ENCODE measurements around the gene IMPDH1.

Gene IMPDH1

DNA sequence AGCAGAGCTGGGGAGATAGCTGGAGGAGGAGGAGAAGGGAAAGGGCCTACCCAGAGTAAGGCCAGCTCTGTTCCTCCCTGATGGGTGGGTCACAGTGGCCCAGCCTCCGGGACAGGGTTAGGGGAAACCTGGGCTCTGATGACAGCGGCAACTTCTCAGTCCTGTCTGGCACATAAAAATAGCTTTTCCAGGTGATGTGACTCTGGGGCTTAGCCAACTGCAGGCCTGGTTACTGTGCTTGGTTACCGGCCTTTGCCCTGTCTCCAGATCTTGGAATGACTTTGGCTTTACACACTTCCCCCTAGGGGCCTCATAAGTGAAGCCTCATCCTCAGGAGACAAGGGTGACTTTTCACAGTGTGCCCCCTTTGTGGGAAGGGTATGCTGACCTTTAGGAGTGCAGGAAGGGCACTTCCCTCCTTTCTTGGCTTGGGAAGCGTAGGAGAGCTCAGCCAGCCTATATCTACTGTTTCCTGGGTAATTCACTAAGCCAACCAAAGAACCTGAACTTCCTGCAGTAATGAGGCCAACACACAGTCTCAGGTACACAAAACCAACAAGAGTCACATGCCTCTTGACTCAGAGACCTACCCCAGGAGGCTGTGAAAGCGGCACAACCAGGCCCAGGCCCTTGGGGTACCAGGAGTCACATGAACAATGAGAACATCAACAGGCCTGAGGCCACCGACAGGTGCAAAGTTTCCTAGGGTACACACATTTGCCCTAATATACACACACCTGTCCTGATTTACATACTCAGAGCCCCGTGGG, 34.2 kb upstream of the IMPDH1 start:
- Mint-ChIP-seq H3K36me3 (no peaks in the 10 kb centered on the region), H3K4me1 (no peaks in the 10 kb centered on the region), H3K4me3 (no peak overlapping the region), H3K9me3 (no peaks in the 10 kb centered on the region), H3K27ac (no peak overlapping the region), H3K27me3 (no peaks in the 10 kb centered on the region)

DNA sequence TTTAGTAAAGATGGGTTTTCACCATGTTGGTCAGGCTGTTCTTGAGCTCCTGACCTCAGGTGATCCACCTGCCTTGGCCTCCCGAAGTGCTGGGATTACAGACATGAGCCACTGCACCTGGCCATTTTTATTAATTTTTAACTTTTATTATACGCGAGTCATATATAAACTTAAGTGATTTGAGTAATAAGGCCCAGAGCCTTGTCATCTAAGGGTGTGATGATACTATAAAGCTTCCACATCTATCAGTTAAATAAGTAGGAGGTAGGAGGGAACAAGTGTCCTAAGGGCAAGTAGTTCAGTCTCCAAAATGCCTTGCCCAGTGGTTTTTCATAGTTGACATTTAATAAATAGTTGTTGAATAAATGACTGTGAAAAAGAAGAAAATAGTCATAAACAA, 32.6 kb upstream of the IMPDH1 start:
- no peaks in the 10 kb centered on the region for H3K4me1 Mint-ChIP-seq
- no peaks in the 10 kb centered on the region for H3K9me3 Mint-ChIP-seq
- no peak overlapping the region for H3K4me3 Mint-ChIP-seq
- H3K27me3 Mint-ChIP-seq: no peaks in the 10 kb centered on the region
- no peaks in the 10 kb centered on the region for H3K36me3 Mint-ChIP-seq
- no peak overlapping the region for H3K27ac Mint-ChIP-seq

DNA sequence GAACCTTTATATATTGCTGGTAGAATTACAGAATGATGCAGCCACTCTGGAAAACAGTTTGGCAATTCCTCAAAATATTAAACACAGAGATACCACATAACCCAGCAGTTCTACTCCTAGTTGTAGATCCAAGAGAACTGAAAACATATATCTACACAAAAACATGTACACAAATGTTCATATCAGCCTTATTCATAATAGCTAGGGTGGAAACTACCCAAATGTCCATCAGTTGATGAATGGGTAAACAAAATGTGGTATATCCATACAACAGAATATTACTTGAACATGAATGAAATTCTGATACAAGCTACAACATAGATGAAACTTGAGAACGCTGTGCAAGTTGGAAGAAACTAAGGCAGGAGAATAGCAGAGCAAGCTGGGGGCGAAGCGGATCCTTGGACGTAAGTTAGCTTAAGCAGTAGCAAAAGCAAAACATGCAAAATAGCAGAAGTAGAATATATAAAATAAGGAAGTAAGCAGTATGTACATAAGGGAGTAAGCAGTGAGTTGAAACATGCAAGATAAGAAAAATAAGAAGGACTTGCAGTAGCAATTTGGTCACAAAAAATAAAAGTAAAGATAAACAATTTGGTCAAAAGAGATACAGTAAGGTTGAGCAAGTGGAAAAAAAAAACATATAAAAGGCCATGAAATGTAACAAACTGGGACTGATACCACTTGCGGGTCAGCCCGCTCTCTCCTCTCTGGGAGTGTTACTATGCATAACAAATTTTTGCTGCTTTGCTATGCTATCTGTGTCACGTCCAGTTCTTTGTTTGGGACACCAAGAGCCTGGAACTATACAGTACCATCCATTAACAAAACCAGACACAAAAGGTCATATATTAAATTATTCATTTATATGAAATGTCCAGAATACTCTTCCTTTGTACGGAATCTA, 27.9 kb upstream of the IMPDH1 start:
- Mint-ChIP-seq H3K27ac (no peak overlapping the region), H3K36me3 (no peaks in the 10 kb centered on the region), H3K4me3 (no peak overlapping the region), H3K4me1 (no peaks in the 10 kb centered on the region), H3K27me3 (peaks cover 1% of the 10 kb centered on the region), H3K9me3 (no peaks in the 10 kb centered on the region)

DNA sequence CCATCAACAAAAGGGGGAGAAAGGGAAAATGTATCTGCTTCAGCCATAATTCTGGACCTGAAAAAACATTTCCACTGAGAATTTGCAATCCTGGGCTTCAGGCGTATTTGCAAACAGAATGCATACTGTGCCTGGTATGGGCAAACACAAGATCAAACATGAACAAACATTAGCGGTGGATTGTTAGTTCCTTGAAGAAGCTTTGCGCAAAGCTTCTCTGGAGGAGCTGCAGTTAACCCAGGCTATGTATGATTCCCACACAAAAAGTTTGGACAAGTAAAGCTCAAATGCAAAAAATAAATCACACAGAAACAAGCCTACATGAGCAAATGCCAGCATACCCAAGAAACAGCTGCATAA, 25.5 kb upstream of the IMPDH1 start:
- Mint-ChIP-seq H3K27ac (no peak overlapping the region), H3K4me1 (no peaks in the 10 kb centered on the region), H3K27me3 (peaks cover 1% of the 10 kb centered on the region), H3K4me3 (no peak overlapping the region), H3K9me3 (no peaks in the 10 kb centered on the region), H3K36me3 (no peaks in the 10 kb centered on the region)

- Mint-ChIP-seq H3K9me3 (no peaks in the 10 kb centered on the region), H3K36me3 (no peaks in the 10 kb centered on the region), H3K4me1 (no peaks in the 10 kb centered on the region), H3K27ac (no peak overlapping the region), H3K4me3 (no peak overlapping the region), H3K27me3 (peaks cover 1% of the 10 kb centered on the region)
These were observed 24.9 kb upstream of the IMPDH1 start for GRCh38 chr7:128434413-128435326.

- H3K4me3 Mint-ChIP-seq: no peak overlapping the region
- H3K27ac Mint-ChIP-seq: no peak overlapping the region
- no peaks in the 10 kb centered on the region for H3K9me3 Mint-ChIP-seq
- peaks cover 1% of the 10 kb centered on the region for H3K27me3 Mint-ChIP-seq
- H3K4me1 Mint-ChIP-seq: no peaks in the 10 kb centered on the region
- H3K36me3 Mint-ChIP-seq: no peaks in the 10 kb centered on the region
These were observed 22.0 kb upstream of the IMPDH1 start for GRCh38 chr7:128431754-128432153.

DNA sequence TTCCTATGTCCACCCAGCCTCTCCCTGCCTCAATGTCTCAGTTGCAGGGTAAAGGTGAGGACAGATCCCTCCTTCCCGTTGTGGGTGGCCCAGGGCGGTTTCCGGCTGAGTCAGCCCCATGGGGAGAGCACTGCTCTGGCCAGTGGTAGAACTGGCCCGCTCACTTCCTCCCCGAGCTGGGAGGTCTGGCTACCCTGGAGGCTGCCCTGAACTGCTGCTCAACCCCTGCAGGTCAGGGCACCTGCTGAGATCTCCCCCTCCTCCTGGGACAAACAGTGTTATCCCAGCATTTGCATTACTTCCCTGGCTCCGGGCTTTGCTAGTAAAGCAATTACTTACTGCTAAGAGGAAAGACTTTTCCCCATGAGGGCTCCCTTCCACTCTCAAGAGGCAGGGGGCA, 21.4 kb upstream of the IMPDH1 start:
- Mint-ChIP-seq H3K27ac (no peak overlapping the region), H3K4me3 (no peak overlapping the region), H3K4me1 (no peaks in the 10 kb centered on the region), H3K9me3 (no peaks in the 10 kb centered on the region), H3K36me3 (no peaks in the 10 kb centered on the region), H3K27me3 (peaks cover 1% of the 10 kb centered on the region)

DNA sequence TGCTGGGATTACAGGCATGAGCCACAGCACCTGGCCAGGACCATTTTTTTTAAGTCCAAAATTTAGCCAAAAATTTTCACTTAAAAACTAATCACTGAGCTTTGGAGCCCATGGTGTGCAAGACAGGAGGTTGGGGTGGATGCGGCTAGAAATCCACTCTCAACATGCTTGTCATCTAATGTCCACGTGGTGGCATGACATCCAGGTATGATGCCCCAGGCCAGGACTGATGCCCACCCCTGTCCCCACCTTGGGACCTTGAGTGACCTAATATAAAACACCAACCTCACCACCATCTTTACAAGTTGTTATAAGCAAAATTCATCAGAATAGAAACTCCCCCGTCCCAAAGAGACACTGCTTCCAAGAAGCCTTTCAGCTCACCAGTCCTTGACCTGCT, 20.4 kb upstream of the IMPDH1 start:
- no peak overlapping the region for H3K27ac Mint-ChIP-seq
- no peaks in the 10 kb centered on the region for H3K36me3 Mint-ChIP-seq
- H3K4me1 Mint-ChIP-seq: no peaks in the 10 kb centered on the region
- H3K4me3 Mint-ChIP-seq: no peak overlapping the region
- peaks cover 1% of the 10 kb centered on the region for H3K27me3 Mint-ChIP-seq
- H3K9me3 Mint-ChIP-seq: no peaks in the 10 kb centered on the region

DNA sequence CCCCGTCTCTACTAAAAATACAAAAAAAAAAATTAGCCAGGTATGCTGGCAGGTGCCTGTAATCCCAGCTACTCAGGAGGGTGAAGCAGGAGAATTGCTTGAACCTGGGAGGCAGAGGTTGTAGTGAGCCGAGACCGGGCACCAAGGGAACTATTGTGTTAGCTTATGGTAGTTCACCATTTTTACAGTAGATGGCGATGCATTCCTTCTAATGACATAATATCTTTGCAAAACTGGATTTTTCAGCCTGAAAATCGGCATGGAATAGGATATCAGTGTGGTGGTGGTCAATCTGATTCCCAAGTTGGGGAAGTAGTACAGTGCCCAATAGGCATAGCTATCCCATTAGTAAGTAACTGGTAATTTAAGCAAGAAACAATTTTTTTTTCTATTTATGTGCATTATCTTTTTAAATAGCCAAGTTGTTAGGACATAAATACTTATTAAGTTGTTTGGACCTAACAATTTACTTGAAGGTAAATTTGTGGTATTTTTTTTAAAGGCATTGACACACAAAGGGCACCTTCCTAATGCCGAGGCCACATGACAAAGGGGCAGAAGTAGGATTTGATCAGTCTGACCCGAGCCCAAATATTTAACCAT, 17.6 kb upstream of the IMPDH1 start:
- Mint-ChIP-seq H3K9me3 (no peaks in the 10 kb centered on the region), H3K4me1 (peaks cover 3% of the 10 kb centered on the region), H3K4me3 (no peak overlapping the region), H3K27me3 (no peaks in the 10 kb centered on the region), H3K36me3 (no peaks in the 10 kb centered on the region), H3K27ac (no peak overlapping the region)

- H3K27ac Mint-ChIP-seq: no peak overlapping the region
- H3K36me3 Mint-ChIP-seq: no peaks in the 10 kb centered on the region
- H3K9me3 Mint-ChIP-seq: no peaks in the 10 kb centered on the region
- H3K27me3 Mint-ChIP-seq: no peaks in the 10 kb centered on the region
- peaks cover 3% of the 10 kb centered on the region for H3K4me1 Mint-ChIP-seq
- no peak overlapping the region for H3K4me3 Mint-ChIP-seq
These were observed 16.1 kb upstream of the IMPDH1 start for GRCh38 chr7:128425850-128426249.

DNA sequence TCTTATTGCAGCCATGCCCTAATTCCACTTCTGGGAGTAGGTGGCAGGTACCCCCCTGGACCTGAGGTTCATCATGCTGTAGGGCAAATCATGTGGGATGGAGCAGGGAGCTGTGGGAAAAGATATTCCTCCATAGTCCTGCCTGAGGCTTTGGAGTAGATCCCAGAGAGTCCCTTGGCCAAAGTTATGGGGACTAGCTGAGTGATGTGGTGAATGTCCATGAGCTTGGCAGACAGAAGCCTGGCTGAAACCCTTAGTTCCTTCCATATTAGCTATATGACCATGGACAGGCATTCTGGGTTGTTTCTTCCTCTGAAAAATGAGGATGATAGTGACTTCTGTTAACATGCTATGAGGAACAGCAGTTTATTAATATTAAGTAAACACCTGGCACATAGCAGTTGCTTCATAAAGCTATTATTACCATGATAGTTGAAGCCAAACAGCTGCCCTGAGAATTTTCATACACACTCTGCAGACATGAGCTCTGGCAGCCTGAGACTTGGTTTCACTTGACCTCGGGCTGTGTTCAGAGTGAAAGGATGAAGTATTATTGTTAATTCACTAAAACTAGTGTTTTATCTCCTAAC, 15.0 kb upstream of the IMPDH1 start:
- H3K36me3 Mint-ChIP-seq: no peaks in the 10 kb centered on the region
- peaks cover 3% of the 10 kb centered on the region for H3K4me1 Mint-ChIP-seq
- no peaks in the 10 kb centered on the region for H3K9me3 Mint-ChIP-seq
- H3K4me3 Mint-ChIP-seq: no peak overlapping the region
- H3K27ac Mint-ChIP-seq: no peak overlapping the region
- no peaks in the 10 kb centered on the region for H3K27me3 Mint-ChIP-seq

DNA sequence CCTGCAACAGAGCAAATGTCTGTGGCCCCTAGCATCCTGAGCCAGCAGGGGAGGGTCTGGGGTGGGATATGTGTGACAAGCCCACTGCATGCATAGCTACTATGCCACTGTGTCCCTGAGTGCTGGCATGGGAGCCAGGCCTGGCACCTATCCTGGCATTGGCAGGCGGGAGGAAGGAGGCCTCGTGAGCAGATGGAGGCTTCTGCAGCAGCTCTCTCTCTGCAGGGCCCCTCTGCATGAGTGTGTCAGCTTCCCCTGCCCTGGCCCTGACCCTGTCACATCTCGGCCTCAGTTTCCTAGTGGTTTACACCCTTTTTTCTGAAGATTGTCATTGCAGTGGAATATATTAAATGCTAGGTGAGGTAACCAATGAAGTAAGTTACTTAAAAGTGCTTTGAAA, 13.1 kb upstream of the IMPDH1 start:
- Mint-ChIP-seq H3K36me3 (no peaks in the 10 kb centered on the region), H3K4me1 (peaks cover 3% of the 10 kb centered on the region), H3K4me3 (no peak overlapping the region), H3K27ac (no peak overlapping the region), H3K9me3 (no peaks in the 10 kb centered on the region), H3K27me3 (no peaks in the 10 kb centered on the region)

DNA sequence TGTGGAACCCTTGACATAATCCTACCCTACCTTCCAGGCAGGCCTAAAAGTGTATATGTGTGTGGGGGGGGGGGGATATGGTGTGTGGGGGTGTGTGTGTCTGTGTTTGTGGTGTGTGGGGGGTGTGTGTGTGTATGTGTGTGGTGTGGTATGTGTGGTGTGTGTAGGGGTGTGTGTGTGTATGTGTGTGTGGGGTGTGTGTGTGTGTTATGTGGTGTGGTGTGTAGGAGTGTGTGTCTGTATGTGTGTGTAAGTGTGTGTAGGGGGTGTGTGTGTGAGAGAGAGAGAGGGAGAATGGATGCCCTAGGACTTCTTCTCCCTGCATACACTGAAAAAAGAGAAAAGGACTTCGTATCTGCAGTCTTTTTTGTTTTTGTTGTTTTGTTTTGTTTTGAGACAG, 12.3 kb upstream of the IMPDH1 start:
- Mint-ChIP-seq H3K36me3 (no peaks in the 10 kb centered on the region), H3K27me3 (no peaks in the 10 kb centered on the region), H3K27ac (no peak overlapping the region), H3K4me3 (no peak overlapping the region), H3K4me1 (peaks cover 3% of the 10 kb centered on the region), H3K9me3 (no peaks in the 10 kb centered on the region)

DNA sequence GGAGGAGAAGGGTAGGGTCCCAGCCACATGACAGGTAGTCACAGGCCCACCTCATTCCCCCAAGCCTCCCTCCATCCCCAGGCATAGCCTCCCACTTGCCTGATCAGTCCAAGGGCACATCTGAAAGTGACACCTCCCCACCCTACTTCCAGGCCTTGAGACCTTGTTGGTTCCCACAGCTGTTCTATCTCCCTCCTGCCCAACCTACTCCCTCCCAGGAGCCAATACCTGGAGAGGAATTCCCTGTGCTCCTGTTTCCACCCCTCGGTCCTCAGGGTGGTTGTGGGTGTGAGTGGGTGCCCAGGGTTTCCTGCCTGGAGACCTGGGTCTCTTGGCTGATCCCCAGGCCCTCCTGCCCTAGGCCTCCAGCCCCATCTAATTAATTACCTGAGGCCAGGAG, 11.6 kb upstream of the IMPDH1 start:
- no peaks in the 10 kb centered on the region for H3K9me3 Mint-ChIP-seq
- no peaks in the 10 kb centered on the region for H3K27me3 Mint-ChIP-seq
- no peaks in the 10 kb centered on the region for H3K36me3 Mint-ChIP-seq
- no peak overlapping the region for H3K4me3 Mint-ChIP-seq
- peaks cover 3% of the 10 kb centered on the region for H3K4me1 Mint-ChIP-seq
- no peak overlapping the region for H3K27ac Mint-ChIP-seq

- Mint-ChIP-seq H3K4me1 (peaks cover 3% of the 10 kb centered on the region), H3K9me3 (no peaks in the 10 kb centered on the region), H3K4me3 (no peak overlapping the region), H3K27ac (no peak overlapping the region), H3K27me3 (no peaks in the 10 kb centered on the region), H3K36me3 (no peaks in the 10 kb centered on the region)
These were observed 11.0 kb upstream of the IMPDH1 start for GRCh38 chr7:128420773-128421172.
